Activated T-helper 1 cell treated with anti-CD3 and anti-CD28 coated beads, Interleukin-12 subunit alpha, Interleukin-12 subunit beta, Interleukin-2, Interleukin-4 antibody, amounts not matched to agents 30 ng/mL and 10 ng/mL and 1 ng/mL, durations not matched to agents 14 hours and 24 hours and 36 hours (primary cell): ENCODE measurements around the gene C2CD4C. TPM values are rescaled to one million over a fixed set of nuclear protein-coding genes. Genes with fewer than 3 reads are reported as not detected.
"Not testable (repeated sequence)": the region's sequence is repeated elsewhere in the genome, so short reads cannot be mapped to it uniquely, and the experiment has no call there.

Source experiments
- DNase-seq: peaks from one replicate; pipeline ENCODE4 v3.0.0; 2021; ENCODE audit warnings: low spot score
- H3K27ac Mint-ChIP-seq: one replicate; pipeline ENCODE4 v1.8.0; 2021; ENCODE audit warnings: mild to moderate bottlenecking, mixed read lengths
- H3K27me3 Mint-ChIP-seq: one replicate; pipeline ENCODE4 v1.8.0; 2022; ENCODE audit warnings: mild to moderate bottlenecking, moderate library complexity, mixed read lengths; ENCODE audit not compliant: insufficient read depth
- H3K36me3 Mint-ChIP-seq: one replicate; pipeline ENCODE4 v1.8.0; 2021; ENCODE audit warnings: low read depth, mixed read lengths
- H3K4me1 Mint-ChIP-seq: one replicate; pipeline ENCODE4 v1.8.0; 2021; ENCODE audit warnings: low read depth, mixed read lengths
- H3K4me3 Mint-ChIP-seq: one replicate; pipeline ENCODE4 v1.8.0; 2021; ENCODE audit warnings: mild to moderate bottlenecking, moderate library complexity, mixed read lengths
- H3K9me3 Mint-ChIP-seq: one replicate; pipeline ENCODE4 v1.8.0; 2021; ENCODE audit warnings: mixed read lengths
- intact Hi-C: fragments of 100-400 bp; cut with micrococcal nuclease; formaldehyde crosslinking; loops from one replicate; pipeline ENCODE4 v1.15.1; 2024
- total RNA-seq: library from RNA; stranded (reverse); gene quantifications from 2 replicates; pipeline ENCODE4 v1.2.3, GENCODE V29; 2022

Gene C2CD4C
- total RNA-seq, 1 donor from 2014 or later: 0.08 TPM

DNA sequence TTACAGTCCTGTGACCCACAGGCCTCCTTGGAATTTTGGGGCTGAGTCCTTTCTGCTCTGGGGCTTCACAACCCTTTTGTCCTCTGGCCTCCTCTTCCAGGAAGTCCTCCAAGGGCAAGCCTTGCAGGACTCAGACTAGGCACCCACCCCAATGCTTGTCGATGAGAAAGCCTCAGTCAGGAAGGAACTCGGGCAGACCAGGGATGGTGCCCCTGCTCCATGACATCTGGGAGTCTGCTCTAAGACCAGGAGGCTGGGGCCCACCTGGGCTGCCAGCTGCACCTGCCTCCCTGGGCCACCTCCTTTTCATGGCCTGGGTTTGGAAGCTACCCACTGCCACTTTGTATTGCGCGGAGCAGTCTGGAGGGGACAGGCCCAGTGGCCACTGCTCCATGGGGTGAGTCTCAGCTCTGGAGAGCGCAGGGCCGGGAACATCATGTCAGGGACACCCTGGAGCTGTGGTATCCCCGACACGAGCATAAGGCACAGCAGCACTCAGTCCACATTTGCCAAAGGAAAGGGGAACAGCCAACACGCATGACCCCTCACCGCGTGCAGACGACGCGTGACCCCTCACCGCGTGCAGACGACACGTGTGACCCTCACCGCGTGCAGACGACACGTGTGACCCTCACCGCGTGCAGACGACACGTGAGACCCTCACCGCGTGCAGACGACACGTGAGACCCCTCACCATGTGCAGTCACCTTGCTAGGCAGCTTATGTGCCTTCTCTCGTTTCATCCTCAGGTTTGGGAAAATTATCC, 10.8 kb downstream of the C2CD4C start:
- intact Hi-C loops: no loop called here
- Mint-ChIP-seq H3K27ac (no peak overlapping the region), H3K36me3 (peaks cover 2% of the 10 kb centered on the region), H3K4me1 (no peaks in the 10 kb centered on the region), H3K27me3 (peaks cover 2% of the 10 kb centered on the region), H3K9me3 (peaks cover 19% of the 10 kb centered on the region), H3K4me3 (no peak overlapping the region)
- DNase-seq: no peak

DNA sequence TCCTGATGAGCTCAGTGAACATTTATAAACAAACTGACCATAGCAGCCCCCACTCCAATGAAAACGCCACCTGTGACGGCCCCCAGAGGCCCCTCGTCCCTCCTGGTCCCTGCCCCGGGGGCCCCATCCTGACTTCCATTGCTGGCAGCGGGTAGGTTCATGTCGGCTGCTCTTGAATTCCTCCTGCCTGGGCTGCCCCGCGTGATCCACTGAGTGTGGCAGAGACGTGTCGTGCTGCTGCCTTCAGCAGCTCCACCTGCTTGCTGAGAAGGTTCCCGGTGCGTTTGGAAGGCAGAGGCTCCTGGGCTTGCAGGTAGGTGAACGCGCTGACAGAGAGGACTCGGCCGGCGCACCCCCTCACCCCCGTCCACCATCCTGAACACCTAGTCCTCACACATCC, 11.6 kb downstream of the C2CD4C start:
- Mint-ChIP-seq H3K27ac (no peak overlapping the region), H3K36me3 (peaks cover 2% of the 10 kb centered on the region), H3K4me3 (no peak overlapping the region), H3K27me3 (peaks cover 2% of the 10 kb centered on the region), H3K4me1 (no peaks in the 10 kb centered on the region), H3K9me3 (peaks cover 24% of the 10 kb centered on the region)
- no peak for DNase-seq
- intact Hi-C loops: no loop called here

DNA sequence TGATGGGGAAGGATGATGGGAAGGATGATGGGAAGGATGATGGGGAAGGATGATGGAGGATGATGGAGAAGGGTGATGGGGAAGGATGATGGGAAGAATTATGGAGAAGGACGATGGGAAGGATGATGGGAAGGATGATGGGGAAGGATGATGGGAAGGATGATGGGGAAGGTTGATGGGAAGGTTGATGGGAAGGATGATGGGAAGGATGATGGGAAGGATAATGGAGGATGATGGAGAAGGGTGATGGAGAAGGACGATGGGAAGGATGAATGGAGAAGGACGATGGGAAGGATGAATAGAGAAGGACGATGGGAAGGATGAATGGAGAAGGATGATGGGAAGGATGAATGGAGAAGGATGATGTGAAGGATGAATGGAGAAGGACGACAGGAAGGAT, 13.5 kb downstream of the C2CD4C start:
- H3K4me3 Mint-ChIP-seq: no peak overlapping the region
- DNase-seq: no peak
- H3K9me3 Mint-ChIP-seq: peaks cover 29% of the 10 kb centered on the region
- H3K27me3 Mint-ChIP-seq: peaks cover 2% of the 10 kb centered on the region
- no peaks in the 10 kb centered on the region for H3K4me1 Mint-ChIP-seq
- H3K36me3 Mint-ChIP-seq: peaks cover 2% of the 10 kb centered on the region
- intact Hi-C loops: no loop called here
- H3K27ac Mint-ChIP-seq: peak overlapping the region; percentile 33

DNA sequence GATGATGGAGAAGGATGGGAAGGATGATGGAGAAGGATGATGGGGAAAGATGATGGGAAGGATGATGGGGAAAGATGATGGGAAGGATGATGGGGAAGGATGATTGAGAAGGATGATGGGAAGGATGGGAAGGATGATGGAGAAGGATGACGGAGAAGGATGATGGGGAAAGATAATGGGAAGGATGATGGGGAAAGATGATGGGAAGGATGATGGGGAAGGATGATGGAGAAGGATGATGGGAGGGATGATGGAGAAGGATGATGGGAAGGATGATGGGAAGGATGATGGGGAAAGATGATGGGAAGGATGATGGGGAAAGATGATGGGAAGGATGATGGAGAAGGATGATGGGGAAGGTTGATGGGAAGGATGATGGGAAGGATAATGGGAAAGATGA, 14.1 kb downstream of the C2CD4C start:
- H3K27me3 Mint-ChIP-seq, H3K4me1 Mint-ChIP-seq, intact Hi-C loops, H3K4me3 Mint-ChIP-seq, H3K36me3 Mint-ChIP-seq, DNase-seq, H3K27ac Mint-ChIP-seq: not testable (repeated sequence)
- peaks cover 29% of the 10 kb centered on the region for H3K9me3 Mint-ChIP-seq

DNA sequence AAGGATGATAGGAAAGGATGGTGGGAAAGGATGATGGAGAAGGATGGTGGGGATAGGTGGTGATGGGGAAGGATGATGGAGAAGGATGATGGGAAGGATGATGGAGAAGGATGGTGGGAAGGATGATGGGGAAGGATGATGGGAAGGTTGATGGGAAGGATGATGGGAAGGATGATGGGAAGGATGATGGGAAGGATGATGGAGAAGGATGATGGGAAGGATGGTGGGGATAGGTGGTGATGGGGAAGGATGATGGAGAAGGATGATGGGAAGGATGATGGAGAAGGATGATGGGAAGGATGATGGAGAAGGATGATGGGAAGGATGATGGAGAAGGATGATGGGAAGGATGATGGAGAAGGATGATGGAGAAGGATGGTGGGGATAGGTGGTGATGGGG, 15.4 kb downstream of the C2CD4C start:
- Mint-ChIP-seq H3K9me3 (peaks cover 29% of the 10 kb centered on the region), H3K27ac (peak overlapping the region; percentile 29)
- intact Hi-C loops, DNase-seq, H3K36me3 Mint-ChIP-seq, H3K27me3 Mint-ChIP-seq, H3K4me1 Mint-ChIP-seq, H3K4me3 Mint-ChIP-seq: not testable (repeated sequence)

DNA sequence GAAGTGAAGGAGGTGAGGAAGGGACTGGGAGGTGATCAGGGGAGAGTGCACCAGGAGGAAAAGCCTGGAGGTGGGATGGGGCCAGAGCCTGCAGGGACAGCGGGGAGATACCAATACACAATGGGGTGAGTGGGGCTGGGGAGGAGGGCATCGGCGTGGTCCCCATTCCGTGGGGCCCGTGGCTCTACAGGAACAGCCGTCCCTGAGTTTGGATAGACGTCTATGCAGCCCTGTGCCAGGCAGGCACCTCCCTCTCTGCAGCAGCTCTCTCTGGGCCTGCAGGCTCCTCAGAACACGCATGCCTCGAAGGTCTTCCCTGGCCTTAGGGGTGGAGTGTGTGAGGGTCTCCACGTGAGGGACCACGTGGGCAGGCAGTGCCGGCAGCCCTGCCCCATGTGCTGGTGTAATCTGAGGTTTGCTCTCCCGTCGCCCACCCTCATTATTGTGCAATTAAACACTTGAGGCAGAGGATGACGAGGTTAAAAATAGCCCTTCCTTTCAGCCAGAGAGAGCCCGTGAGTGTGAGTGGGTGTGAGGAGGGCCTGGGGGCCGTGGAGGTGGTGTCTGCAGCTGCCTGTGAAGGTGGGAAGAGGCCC, 16.5 kb downstream of the C2CD4C start:
- Mint-ChIP-seq H3K9me3 (peaks cover 29% of the 10 kb centered on the region), H3K27me3 (peaks cover 3% of the 10 kb centered on the region), H3K4me3 (no peak overlapping the region), H3K36me3 (peaks cover 2% of the 10 kb centered on the region), H3K4me1 (no peaks in the 10 kb centered on the region), H3K27ac (no peak overlapping the region)
- DNase-seq: no peak
- intact Hi-C loops: no loop called here

DNA sequence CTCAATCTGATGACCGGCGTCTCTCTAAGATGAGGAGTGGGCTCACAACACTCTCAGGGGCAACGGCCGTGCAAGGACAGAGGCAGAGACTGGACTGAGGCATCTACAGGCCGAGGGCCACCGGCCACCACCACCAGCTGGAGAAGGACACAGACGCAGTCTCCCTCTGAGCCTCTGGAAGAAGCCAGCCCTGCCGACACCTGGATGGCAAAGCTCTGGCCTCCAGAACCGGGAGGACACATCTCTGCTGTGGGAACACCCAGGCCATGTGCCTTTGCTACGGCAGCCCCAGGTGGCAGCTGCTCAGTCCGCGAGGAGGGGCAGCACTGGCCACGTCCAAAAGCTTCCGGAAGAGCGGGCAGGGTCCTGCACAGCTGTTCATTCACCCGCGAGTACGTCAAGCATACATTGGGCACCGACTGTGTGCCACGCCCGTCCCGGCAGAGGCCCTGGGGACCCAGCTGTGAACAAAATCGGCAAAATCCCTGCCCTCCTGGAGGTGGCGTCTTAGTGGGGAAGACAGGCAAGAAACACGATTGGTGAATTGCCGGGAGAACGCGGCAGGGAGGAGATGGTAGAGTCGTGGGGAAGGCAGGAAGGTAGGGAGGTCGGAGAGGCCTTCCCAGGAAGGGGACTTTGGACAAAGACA, 17.1 kb downstream of the C2CD4C start:
- Mint-ChIP-seq H3K36me3 (peaks cover 2% of the 10 kb centered on the region), H3K27ac (no peak overlapping the region), H3K4me3 (no peak overlapping the region), H3K4me1 (no peaks in the 10 kb centered on the region), H3K27me3 (peaks cover 3% of the 10 kb centered on the region), H3K9me3 (peaks cover 25% of the 10 kb centered on the region)
- intact Hi-C loops: no loop called here
- DNase-seq: no peak

DNA sequence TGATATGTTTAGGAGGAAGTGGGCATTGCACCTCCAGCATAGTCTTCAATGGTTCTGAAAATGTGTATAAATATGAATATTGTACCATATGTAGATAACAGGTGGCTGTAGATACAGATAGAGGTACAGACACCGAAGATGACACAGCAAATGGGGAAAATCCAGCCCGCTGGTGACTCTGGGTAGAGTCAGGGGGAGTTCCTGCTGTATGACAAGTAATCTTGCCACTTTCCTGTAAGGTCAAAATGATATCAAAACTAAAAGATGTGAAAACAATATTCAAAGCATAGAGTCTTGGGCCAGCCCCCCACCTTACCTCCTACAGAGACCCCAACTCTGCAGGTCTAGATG, 17.8 kb downstream of the C2CD4C start:
- DNase-seq: no peak
- H3K27me3 Mint-ChIP-seq: peaks cover 8% of the 10 kb centered on the region
- H3K4me1 Mint-ChIP-seq: peaks cover 3% of the 10 kb centered on the region
- H3K4me3 Mint-ChIP-seq: no peak overlapping the region
- peaks cover 2% of the 10 kb centered on the region for H3K36me3 Mint-ChIP-seq
- H3K27ac Mint-ChIP-seq: no peak overlapping the region
- intact Hi-C loops: no loop called here
- H3K9me3 Mint-ChIP-seq: peaks cover 24% of the 10 kb centered on the region

DNA sequence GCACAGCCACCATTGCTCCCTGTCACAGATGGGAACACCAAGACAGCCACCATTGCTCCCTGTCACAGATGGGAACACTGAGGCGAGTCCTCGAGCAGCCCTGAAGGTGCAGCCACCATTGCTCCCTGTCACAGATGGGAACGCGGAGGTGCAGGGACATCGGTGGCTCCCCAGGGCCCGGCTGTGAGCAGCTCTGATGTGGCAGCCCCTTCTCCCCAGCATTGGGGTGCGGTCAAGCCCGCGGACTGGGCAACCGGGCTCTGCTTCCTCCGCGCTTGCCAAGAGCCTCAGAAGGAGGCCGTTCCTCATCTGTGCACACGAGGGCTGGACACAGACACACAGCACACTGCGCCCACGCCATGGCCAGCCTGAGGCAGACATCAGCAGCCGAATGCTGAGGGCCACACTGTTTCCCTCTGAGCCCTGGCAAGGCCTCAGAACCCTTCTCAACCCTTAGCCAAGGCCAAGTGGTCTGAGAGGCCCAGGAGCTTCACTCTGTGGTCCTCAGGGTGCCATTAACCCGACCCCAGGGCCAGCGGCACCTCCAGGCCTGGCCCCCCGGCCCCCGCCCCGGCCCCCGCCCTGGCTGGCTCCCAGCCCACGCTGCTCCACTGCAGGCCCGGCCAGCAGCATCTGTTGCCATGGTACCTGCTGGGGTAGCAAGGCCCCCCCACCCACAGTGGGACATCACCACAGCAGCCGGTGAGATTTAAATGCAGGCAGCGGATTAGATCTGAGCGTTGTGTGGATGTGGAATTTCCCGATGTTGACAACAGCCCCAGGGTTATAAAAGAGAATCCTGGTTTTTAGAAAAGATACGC, 18.4 kb downstream of the C2CD4C start:
- peaks cover 21% of the 10 kb centered on the region for H3K9me3 Mint-ChIP-seq
- H3K27ac Mint-ChIP-seq: no peak overlapping the region
- intact Hi-C loops: no loop called here
- H3K27me3 Mint-ChIP-seq: peaks cover 8% of the 10 kb centered on the region
- DNase-seq: no peak
- peaks cover 5% of the 10 kb centered on the region for H3K4me1 Mint-ChIP-seq
- H3K36me3 Mint-ChIP-seq: no peaks in the 10 kb centered on the region
- H3K4me3 Mint-ChIP-seq: no peak overlapping the region

DNA sequence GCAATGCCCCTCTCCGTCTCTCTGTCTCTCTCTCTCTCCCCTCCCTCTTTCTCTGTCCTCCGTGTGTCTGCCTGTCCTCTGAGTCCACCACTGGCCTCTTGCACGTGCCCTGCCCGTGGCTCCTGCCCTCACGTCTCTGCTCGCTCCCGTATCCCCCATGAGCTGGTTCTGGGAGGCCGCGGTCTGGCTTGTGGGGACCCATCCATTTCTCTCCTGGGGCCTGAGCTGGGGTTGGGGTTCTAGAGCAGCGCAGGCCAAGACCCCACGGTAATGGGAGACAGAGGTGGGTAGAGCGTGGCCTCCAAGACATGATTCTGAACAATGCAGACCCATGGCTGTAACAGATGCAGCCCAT, 19.0 kb downstream of the C2CD4C start:
- Mint-ChIP-seq H3K4me3 (no peak overlapping the region), H3K9me3 (peaks cover 18% of the 10 kb centered on the region), H3K36me3 (no peaks in the 10 kb centered on the region), H3K27ac (no peak overlapping the region), H3K27me3 (peaks cover 8% of the 10 kb centered on the region), H3K4me1 (peaks cover 5% of the 10 kb centered on the region)
- intact Hi-C loops: no loop called here
- DNase-seq: no peak

DNA sequence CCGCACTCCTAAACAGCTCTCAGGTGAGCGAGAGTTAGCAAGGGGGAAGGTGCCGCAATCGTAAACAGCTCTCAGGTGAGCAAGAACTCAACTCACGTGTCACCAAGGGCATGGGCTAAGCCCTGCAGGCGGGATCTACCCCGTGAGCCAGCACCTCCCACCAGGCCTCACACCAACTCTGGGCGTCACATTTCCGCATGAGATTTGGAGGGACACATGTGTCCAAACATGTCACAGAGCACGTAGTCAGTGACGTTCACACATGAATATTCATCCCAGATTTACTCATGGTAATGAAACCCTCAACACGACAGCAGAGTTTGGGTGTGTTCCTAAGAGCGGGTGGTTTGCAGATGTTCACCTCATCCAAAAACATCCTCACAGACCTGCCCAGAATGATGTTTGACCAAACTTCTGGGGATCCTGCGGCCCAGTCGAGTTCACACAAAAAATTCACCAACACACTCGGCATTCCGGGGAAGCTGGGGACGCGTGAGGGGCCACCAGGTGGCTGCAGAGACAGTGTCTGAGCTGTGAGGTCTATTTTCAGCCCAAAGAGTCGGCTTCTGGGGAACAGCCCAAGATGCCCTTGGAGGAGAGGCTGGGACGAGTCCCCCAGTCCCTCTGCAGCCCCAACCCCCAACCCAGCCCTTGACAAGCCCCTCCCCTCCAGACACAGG, 19.6 kb downstream of the C2CD4C start:
- Mint-ChIP-seq H3K27me3 (peaks cover 11% of the 10 kb centered on the region), H3K4me3 (no peak overlapping the region), H3K27ac (no peak overlapping the region), H3K36me3 (no peaks in the 10 kb centered on the region), H3K4me1 (peaks cover 5% of the 10 kb centered on the region), H3K9me3 (peaks cover 18% of the 10 kb centered on the region)
- intact Hi-C loops: no loop called here
- no peak for DNase-seq

DNA sequence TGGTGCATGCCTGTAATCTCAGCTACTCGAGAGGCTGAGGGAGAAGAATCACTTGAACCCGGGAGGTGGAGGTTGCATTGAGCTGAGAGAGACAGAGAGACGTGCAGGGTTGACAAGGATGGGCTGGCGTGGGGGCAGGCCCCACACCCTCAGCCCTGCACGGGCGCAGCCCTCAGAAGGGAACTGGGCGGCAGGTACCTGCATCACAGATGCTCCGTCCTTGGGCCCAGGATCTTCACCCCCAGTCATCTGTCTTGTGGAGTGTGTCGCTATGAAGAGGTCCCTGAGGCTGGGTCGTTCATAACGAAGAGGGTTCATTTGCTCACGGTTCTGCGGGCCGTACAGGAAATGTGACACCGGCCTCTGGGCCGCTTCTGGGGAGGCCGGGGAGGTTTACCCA, 20.3 kb downstream of the C2CD4C start:
- Mint-ChIP-seq H3K9me3 (peaks cover 14% of the 10 kb centered on the region), H3K4me3 (no peak overlapping the region), H3K27ac (no peak overlapping the region), H3K27me3 (peaks cover 17% of the 10 kb centered on the region), H3K4me1 (peaks cover 6% of the 10 kb centered on the region), H3K36me3 (peaks cover 1% of the 10 kb centered on the region)
- no peak for DNase-seq
- intact Hi-C loops: no loop called here
